HepG2 (cell line): ENCODE measurements around the gene ACER2. TPM values are rescaled to one million over a fixed set of nuclear protein-coding genes. Genes with fewer than 3 reads are reported as not detected.

ENCODE experiments used
- ATAC-seq: fragments of 200-7000 bp; cut with Tn5 transposase; 3 replicates; pipeline ENCODE4 v1.9.1; 2020; ENCODE audit warnings: mild to moderate bottlenecking, moderate library complexity
- BruUV-seq: library from RNA; stranded (reverse); fragments of 400-500 nt; replicated peaks from 2 replicates; lab custom pipeline; 2021; lab: Mats Ljungman, UMichigan
- CTCF ChIA-PET: fragments of 300-600 bp; formaldehyde crosslinking; extraction: SDS; loops from one replicate; lab custom pipeline; 2021; ENCODE audit warnings: low total read pairs, inconsistent platforms, low intra/inter-chr PET ratio; lab: Yijun Ruan, JAX
- POLR2A ChIA-PET: fragments of 350-600 bp; sonication (Branson Sonifier 250); formaldehyde crosslinking; loops from one replicate; lab custom pipeline; 2020; ENCODE audit warnings: antibody characterized with exemption, inconsistent platforms; lab: Yijun Ruan, JAX
- DNase-seq: peaks from one replicate; pipeline ENCODE4 v3.0.0-alpha.2; 2015; ENCODE audit warnings: low spot score
- FAIRE-seq: peaks from 3 replicates; lab custom pipeline; 2011; peaks lifted over from hg19 to GRCh38; lab: Jason Lieb, UNC
- H2AFZ ChIP-seq: one replicate; pipeline ENCODE4 v1.6.1; 2011; ENCODE audit warnings: low read length, inconsistent platforms
- H3K27ac ChIP-seq: fragments of 300-600 bp; 3 replicates; pipeline ENCODE4 v1.8.0; 2011; ENCODE audit warnings: mixed run types, mild to moderate bottlenecking, mixed read lengths, low read length, inconsistent platforms; ENCODE audit not compliant: insufficient read depth; ENCODE audit errors: extremely low read length
- H3K27me3 ChIP-seq, 2 experiments: fragments of 200-600 bp in 1 of 2; 2 replicates in 1 of 2; 3 replicates in 1 of 2; pipeline versions ENCODE4 v1.6.0 to v1.8.0; 2011; ENCODE audit warnings: low read length in 2 of 2, mild to moderate bottlenecking in 2 of 2, moderate library complexity in 2 of 2, inconsistent platforms in 1 of 2; ENCODE audit not compliant: insufficient read depth in 2 of 2, control insufficient read depth in 1 of 2
- H3K36me3 ChIP-seq, 2 experiments: fragments of 200-600 bp in 1 of 2; replicated peaks in 1 of 2; 2 replicates in 1 of 2; 3 replicates in 1 of 2; pipeline versions ENCODE4 v1.5.1 to v1.8.0; 2011; ENCODE audit warnings: low read length in 2 of 2, inconsistent platforms in 1 of 2; ENCODE audit not compliant: insufficient read depth in 2 of 2, control insufficient read depth in 1 of 2
- H3K4me1 ChIP-seq: 2 replicates; pipeline ENCODE4 v1.5.1; 2012; ENCODE audit warnings: low read length, inconsistent platforms; ENCODE audit not compliant: insufficient read depth
- H3K4me2 ChIP-seq: 2 replicates; pipeline ENCODE4 v1.6.0; 2011; ENCODE audit warnings: low read depth, low read length, inconsistent platforms
- H3K4me3 ChIP-seq, 3 experiments: fragments of 200-600 bp in 1 of 3; sonication (generic), shearing (Covaris generic) in 1 of 3; replicated peaks in 1 of 3; 2 replicates each; pipeline ENCODE4 v1.5.1; 2011 to 2016; ENCODE audit warnings: low read length in 3 of 3, inconsistent platforms in 2 of 3, low read depth in 2 of 3, mild to moderate bottlenecking in 2 of 3, control low read depth in 1 of 3, mixed read lengths in 1 of 3; ENCODE audit not compliant: insufficient read depth in 1 of 3
- H3K79me2 ChIP-seq: one replicate; pipeline ENCODE4 v1.6.1; 2011; ENCODE audit warnings: low read length, inconsistent platforms; ENCODE audit not compliant: insufficient read depth
- H3K9ac ChIP-seq: 2 replicates; pipeline ENCODE4 v1.6.0; 2011; ENCODE audit warnings: mild to moderate bottlenecking, low read depth, low read length, inconsistent platforms; ENCODE audit not compliant: insufficient read depth
- H3K9me3 ChIP-seq: 2 replicates; pipeline ENCODE4 v1.5.1; 2012; ENCODE audit warnings: mild to moderate bottlenecking, low read length
- H4K20me1 ChIP-seq: 2 replicates; pipeline ENCODE4 v1.6.0; 2011; ENCODE audit warnings: inconsistent platforms, mild to moderate bottlenecking, low read length, moderate library complexity; ENCODE audit not compliant: insufficient read depth
- CREB1 ChIP-seq, 2 experiments: fragments of 450-650 bp in 1 of 2; IDR thresholded peaks; 2 replicates each; pipeline ENCODE4 v1.6.1; 2016 to 2017; ENCODE audit warnings: control low read depth in 1 of 2, mild to moderate bottlenecking in 1 of 2, missing compliant biosample characterization in 1 of 2, missing genetic modification characterization in 1 of 2
- DDIT3 ChIP-seq: sonication (generic); formaldehyde crosslinking; IDR thresholded peaks from 2 replicates; pipeline ENCODE4 v1.4.0; 2020; ENCODE audit warnings: mild to moderate bottlenecking, missing genetic modification reagents
- GLMP ChIP-seq: sonication (generic); formaldehyde crosslinking; IDR thresholded peaks from 2 replicates; pipeline ENCODE4 v1.9.0; 2021; ENCODE audit warnings: missing genetic modification reagents, mild to moderate bottlenecking, borderline replicate concordance
- MLX ChIP-seq: IDR thresholded peaks from 2 replicates; pipeline ENCODE4 v1.6.1; 2016
- NAIF1 ChIP-seq: sonication (generic); formaldehyde crosslinking; IDR thresholded peaks from 2 replicates; pipeline ENCODE4 v1.5.0; 2020; ENCODE audit warnings: mild to moderate bottlenecking, missing genetic modification reagents, borderline replicate concordance
- SNAPC5 ChIP-seq: sonication (generic); formaldehyde crosslinking; IDR thresholded peaks from 2 replicates; pipeline ENCODE4 v1.8.1; 2023; ENCODE audit warnings: mild to moderate bottlenecking, missing genetic modification reagents, borderline replicate concordance
- ZKSCAN8 ChIP-seq: IDR thresholded peaks from 2 replicates; pipeline ENCODE4 v1.6.1; 2016; ENCODE audit warnings: borderline replicate concordance, missing genetic modification reagents, missing compliant biosample characterization
- WGBS: methylation state at CpG from one replicate; pipeline ENCODE4 v1.1.6; 2017; ENCODE audit warnings: low lambda C conversion rate; 5-methylcytosine and 5-hydroxymethylcytosine counted together
- in situ Hi-C: cut with HindIII; loops from 2 replicates; pipeline ENCODE4 v1.10.0; 2017; ENCODE audit warnings: low pct_unique_long_range_greater_than_20kb; ENCODE audit not compliant: extremely low pct_ligation_motif_present
- intact Hi-C: fragments of 100-400 bp; cut with micrococcal nuclease; formaldehyde crosslinking; loops from one replicate; pipeline ENCODE4 v1.10.0; 2022; ENCODE audit not compliant: unreplicated experiment
- polyA plus RNA-seq, 8 experiments: library from polyadenylated mRNA; depleted of rRNA in 3 of 8; stranded (reverse) in 7 of 8; unstranded in 1 of 8; fragments of >200 nt; fragmentation: Illumina TruSeq in 4 of 8; extraction: Trizol in 4 of 8; gene quantifications; 2 replicates each; pipeline versions ENCODE4 v1.2.1 to v1.2.3, GENCODE V29; 2011 to 2016; ENCODE audit warnings: low read depth in 4 of 8, missing spikeins in 1 of 8, mixed read lengths in 1 of 8; ENCODE audit not compliant: insufficient read depth in 1 of 8
- total RNA-seq, 5 experiments: library from RNA; depleted of rRNA; stranded (reverse); fragments of >200 nt; fragmentation: Illumina TruSeq; extraction: Trizol; gene quantifications; 2 replicates each; pipeline ENCODE4 v1.2.3, GENCODE V29; 2016; ENCODE audit warnings: low read depth in 1 of 5

ACER2 gene
- total and polyA plus RNA-seq, 2 of the 13 experiments (the other 11 are each of a cell fraction or from before 2014, with no cell fraction given) = 1.9 to 3.4 TPM

- BruUV-seq = no TSS peak
These were observed 42.7 kb downstream of the ACER2 start for GRCh38 chr9:19451240-19452087.

More at GRCh38 chr9:19451240-19452087, 42.7 kb downstream of the ACER2 start:
- H3K36me3 ChIP-seq = no peaks in the 10 kb centered on the region
- no peaks in the 10 kb centered on the region for H4K20me1 ChIP-seq
- H2AFZ ChIP-seq = no peak overlapping the region
- POLR2A ChIA-PET = no interaction called here
- DNase-seq (no peak), FAIRE-seq (no peak)
- WGBS = 78% methylated on average over 9 of the region's 9 CpGs
- in situ Hi-C loops (no loop called here), intact Hi-C loops (loop anchor here (10.0 kb wide), 1 partner anchor 267 kb away; no protein-coding TSS in a partner anchor)
- H3K4me3 ChIP-seq = no peak overlapping the region
- H3K9ac ChIP-seq = no peak overlapping the region
- H3K4me1 ChIP-seq = no peaks in the 10 kb centered on the region; the same call in 1 of the 2 replicates
- H3K27ac ChIP-seq = no peak overlapping the region
- H3K9me3 ChIP-seq = no peaks in the 10 kb centered on the region
- TF ChIP-seq SNAPC5 (CRISPR knock-in tag) (no peak), ZKSCAN8 (CRISPR knock-in tag) (no peak), DDIT3 (CRISPR knock-in tag) (no peak), MLX (CRISPR knock-in tag) (no peak), CREB1 (IDR thresholded peaks at IDR 0.05) (no peak), CREB1 (CRISPR knock-in tag; IDR thresholded peaks at IDR 0.05) (no peak), GLMP (no peak), NAIF1 (CRISPR knock-in tag) (no peak)
- TF ChIP-seq, all 625 proteins: peak for 0
- CTCF ChIA-PET = no interaction called here
- Histone ChIP-seq H3K79me2 (no peaks in the 10 kb centered on the region), H3K4me2 (no peak overlapping the region), H3K27me3 (no peaks in the 10 kb centered on the region)
- no peak for ATAC-seq
